HuH-7.5 (cell line): ENCODE data around the gene SLCO3A1.

Experiments
- DNase-seq: peaks from one replicate; pipeline ENCODE4 v3.0.0; 2011; ENCODE audit warnings: low spot score

SLCO3A1 gene

GRCh38 chr15:91911844-91912243 is 58.3 kb downstream of the SLCO3A1 start:
- DNase-seq: no peak

- DNase-seq: no peak
Measured at GRCh38 chr15:91912336-91912735, 58.8 kb downstream of the SLCO3A1 start.

GRCh38 chr15:91913560-91913959 is 60.1 kb downstream of the SLCO3A1 start:
- DNase-seq: no peak

GRCh38 chr15:91915576-91915975 is 62.1 kb downstream of the SLCO3A1 start:
- DNase-seq: no peak

- DNase-seq: no peak
Measured at GRCh38 chr15:91916051-91916450, 62.5 kb downstream of the SLCO3A1 start.

GRCh38 chr15:91917686-91918360 is 64.3 kb downstream of the SLCO3A1 start:
- DNase-seq: no peak

GRCh38 chr15:91919014-91919534 is 65.6 kb downstream of the SLCO3A1 start:
- no peak for DNase-seq

- DNase-seq: no peak
Measured at GRCh38 chr15:91921188-91921842, 67.8 kb downstream of the SLCO3A1 start.

GRCh38 chr15:91921843-91922198 is 68.3 kb downstream of the SLCO3A1 start:
- DNase-seq: no peak

- DNase-seq: no peak
Measured at GRCh38 chr15:91922646-91923547, 69.4 kb downstream of the SLCO3A1 start.

- no peak for DNase-seq
Measured at GRCh38 chr15:91924183-91924582, 70.7 kb downstream of the SLCO3A1 start.

GRCh38 chr15:91924837-91925495 is 71.5 kb downstream of the SLCO3A1 start:
- DNase-seq: no peak

GRCh38 chr15:91925794-91926193 is 72.3 kb downstream of the SLCO3A1 start:
- DNase-seq: no peak

- no peak for DNase-seq
Measured at GRCh38 chr15:91926908-91927270, 73.4 kb downstream of the SLCO3A1 start.

- no peak for DNase-seq
Measured at GRCh38 chr15:91927585-91927984, 74.1 kb downstream of the SLCO3A1 start.

GRCh38 chr15:91928675-91929074 is 75.2 kb downstream of the SLCO3A1 start:
- DNase-seq: no peak

GRCh38 chr15:91929509-91929908 is 76.0 kb downstream of the SLCO3A1 start:
- DNase-seq: no peak

- no peak for DNase-seq
Measured at GRCh38 chr15:91930092-91930491, 76.6 kb downstream of the SLCO3A1 start.

GRCh38 chr15:91936182-91936775 is 82.8 kb downstream of the SLCO3A1 start:
- DNase-seq: no peak

GRCh38 chr15:91936927-91937326 is 83.4 kb downstream of the SLCO3A1 start:
- DNase-seq: no peak

GRCh38 chr15:91938136-91938535 is 84.6 kb downstream of the SLCO3A1 start:
- DNase-seq: no peak

- no peak for DNase-seq
Measured at GRCh38 chr15:91939403-91939831, 85.9 kb downstream of the SLCO3A1 start.
